GM12878 (cell line): ENCODE measurements around the gene TMEM53. TPM values are rescaled to one million over a fixed set of nuclear protein-coding genes. Genes with fewer than 3 reads are reported as not detected.

ENCODE experiments used
- ATF7 ChIP-seq: fragments of 450-650 bp; IDR thresholded peaks from 2 replicates; pipeline ENCODE4 v1.6.1; 2016; ENCODE audit warnings: low read depth, mild to moderate bottlenecking
- BMI1 ChIP-seq: fragments of 450-650 bp; IDR thresholded peaks from 2 replicates; pipeline ENCODE4 v1.6.1; 2016; ENCODE audit warnings: mild to moderate bottlenecking, moderate library complexity, borderline replicate concordance
- E2F4 ChIP-seq: IDR thresholded peaks from 2 replicates; pipeline ENCODE4 v1.6.1; 2012; ENCODE audit warnings: low read depth, low read length, improper control_type of control experiment
- EED ChIP-seq: sonication (generic); IDR thresholded peaks from 2 replicates; pipeline ENCODE4 v1.6.1; 2016; ENCODE audit warnings: antibody characterized with exemption, low read depth
- IKZF1 ChIP-seq: fragments of 450-650 bp; conservative IDR thresholded peaks from 2 replicates; pipeline ENCODE4 v1.6.1; 2017; ENCODE audit warnings: antibody characterized with exemption, mild to moderate bottlenecking
- MYB ChIP-seq: fragments of 150-350 bp; IDR thresholded peaks from 2 replicates; pipeline ENCODE4 v1.6.1; 2014; ENCODE audit warnings: mild to moderate bottlenecking, low read depth, low read length, borderline replicate concordance
- NBN ChIP-seq: fragments of 450-650 bp; IDR thresholded peaks from 2 replicates; pipeline ENCODE4 v1.6.1; 2016
- RCOR1 ChIP-seq: conservative IDR thresholded peaks from 2 replicates; pipeline ENCODE4 v1.6.1; 2012; ENCODE audit warnings: low read depth, low read length, improper control_type of control experiment
- ZBTB11 ChIP-seq: fragments of 450-650 bp; formaldehyde crosslinking; IDR thresholded peaks from 2 replicates; pipeline ENCODE4 v1.5.0; 2022; ENCODE audit warnings: mild to moderate bottlenecking, missing genetic modification characterization
- ZNF592 ChIP-seq: fragments of 450-650 bp; IDR thresholded peaks from 2 replicates; pipeline ENCODE4 v1.6.1; 2017; ENCODE audit warnings: mild to moderate bottlenecking, moderate library complexity
- polyA plus RNA-seq, 11 experiments: library from polyadenylated mRNA; depleted of rRNA in 4 of 11; unstranded in 6 of 11; stranded (reverse) in 5 of 11; fragments of >200 nt; fragmentation: Nextera tagmentation in 4 of 11; fragmentation: Illumina TruSeq in 1 of 11; extraction: Ambion mirVana in 4 of 11; extraction: Trizol in 1 of 11; gene quantifications; 1 replicate in 1 of 11; 2 replicates in 10 of 11; pipeline versions ENCODE4 v1.2.1 to v1.2.3, GENCODE V29; 2011 to 2016; ENCODE audit warnings: inconsistent platforms in 2 of 11, missing spikeins in 2 of 11, low read depth in 1 of 11
- total RNA-seq, 4 experiments: library from RNA; depleted of rRNA in 3 of 4; stranded (reverse); fragments of >200 nt in 3 of 4; fragmentation: Illumina TruSeq in 1 of 4; extraction: Trizol in 1 of 4; gene quantifications; 2 replicates each; pipeline versions ENCODE4 v1.2.1 to v1.2.3, GENCODE V29; 2013 to 2021
- TF ChIP-seq, protein P1 (sequence below): fragments of 450-650 bp; IDR thresholded peaks from 2 replicates; pipeline ENCODE4 v1.6.1; 2017; ENCODE audit warnings: mild to moderate bottlenecking, low read depth, inconsistent platforms; ENCODE audit not compliant: poor library complexity, severe bottlenecking

The TMEM53 gene
- total and polyA plus RNA-seq, 10 of the 15 experiments (the other 5 are each of a cell fraction or from before 2014, with no cell fraction given): 3.1 to 23.9 (median 11.1) TPM

DNA sequence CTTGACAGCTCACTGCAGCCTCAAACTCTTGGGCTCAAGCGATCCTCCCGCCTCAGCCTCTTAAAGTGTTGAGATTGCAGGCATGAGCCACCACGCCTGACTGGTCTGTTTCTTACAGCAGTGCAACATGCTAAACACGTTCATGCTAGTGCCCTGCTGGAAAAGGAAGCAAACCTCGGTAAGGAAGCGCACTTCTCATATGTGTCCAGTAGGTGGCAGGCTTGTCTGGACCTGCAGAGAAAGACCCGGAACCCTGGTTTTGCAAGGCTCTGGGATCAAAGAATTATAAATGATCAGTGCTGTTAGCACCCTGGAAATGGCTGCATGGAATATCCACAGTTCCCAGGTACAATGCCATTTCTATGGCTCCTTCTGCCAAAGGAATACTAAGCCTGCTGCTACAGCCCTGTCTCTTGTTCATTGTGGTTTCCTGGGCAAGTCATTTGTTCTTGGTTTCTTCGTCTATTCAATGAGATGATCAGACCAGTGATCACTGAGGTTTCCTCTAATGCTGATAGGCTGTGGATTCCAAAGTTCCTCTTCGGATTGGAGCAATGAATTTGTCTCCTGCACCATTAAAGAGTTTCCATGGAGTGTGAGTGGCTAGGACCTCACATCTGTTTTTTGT lies 40.8 kb upstream of the TMEM53 start (continued):
- TF ChIP-seq ZBTB11 (CRISPR knock-in tag) (no peak), IKZF1 (peak; percentile 22; the same call in 1 of the 2 replicates), E2F4 (no peak), ZNF592 (no peak), NBN (0 out of 2 replicates have a peak, but pooled peaks have one; percentile 36), MYB (no peak), ATF7 (peak; percentile 21; the same call in 1 of the 2 replicates), EED (peak; percentile 67), BMI1 (no peak), RCOR1 (no peak)
- TF ChIP-seq, protein P1, sequence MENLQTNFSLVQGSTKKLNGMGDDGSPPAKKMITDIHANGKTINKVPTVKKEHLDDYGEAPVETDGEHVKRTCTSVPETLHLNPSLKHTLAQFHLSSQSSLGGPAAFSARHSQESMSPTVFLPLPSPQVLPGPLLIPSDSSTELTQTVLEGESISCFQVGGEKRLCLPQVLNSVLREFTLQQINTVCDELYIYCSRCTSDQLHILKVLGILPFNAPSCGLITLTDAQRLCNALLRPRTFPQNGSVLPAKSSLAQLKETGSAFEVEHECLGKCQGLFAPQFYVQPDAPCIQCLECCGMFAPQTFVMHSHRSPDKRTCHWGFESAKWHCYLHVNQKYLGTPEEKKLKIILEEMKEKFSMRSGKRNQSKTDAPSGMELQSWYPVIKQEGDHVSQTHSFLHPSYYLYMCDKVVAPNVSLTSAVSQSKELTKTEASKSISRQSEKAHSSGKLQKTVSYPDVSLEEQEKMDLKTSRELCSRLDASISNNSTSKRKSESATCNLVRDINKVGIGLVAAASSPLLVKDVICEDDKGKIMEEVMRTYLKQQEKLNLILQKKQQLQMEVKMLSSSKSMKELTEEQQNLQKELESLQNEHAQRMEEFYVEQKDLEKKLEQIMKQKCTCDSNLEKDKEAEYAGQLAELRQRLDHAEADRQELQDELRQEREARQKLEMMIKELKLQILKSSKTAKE: peak; percentile 30
